WTC11 (cell line): ENCODE data around the gene YAP1. TPM values are rescaled to one million over a fixed set of nuclear protein-coding genes. Genes with fewer than 3 reads are reported as not detected.

Experiments
- ATAC-seq: fragments of 200-7000 bp; cut with Tn5 transposase; 2 replicates; pipeline ENCODE4 v1.10.0; 2021; ENCODE audit warnings: mild to moderate bottlenecking, moderate library complexity
- CTCF ChIA-PET: fragments of 300-600 bp; sonication (Branson Sonifier 250); formaldehyde crosslinking; loops from one replicate; lab custom pipeline; 2021; ENCODE audit warnings: antibody characterized with exemption; lab: Charles Lee
- POLR2A ChIA-PET: fragments of 350-600 bp; sonication (Branson Sonifier 250); formaldehyde crosslinking; loops from one replicate; lab custom pipeline; 2021; ENCODE audit warnings: antibody characterized with exemption; lab: Charles Lee
- DNase-seq: peaks from one replicate; pipeline ENCODE4 v3.0.0; 2021; ENCODE audit warnings: low spot score
- H3K27ac Mint-ChIP-seq: 2 replicates; pipeline ENCODE4 v1.8.0; 2021; ENCODE audit warnings: mixed read lengths
- H3K27me3 Mint-ChIP-seq: 2 replicates; pipeline ENCODE4 v1.8.0; 2021; ENCODE audit warnings: low read depth, mild to moderate bottlenecking, moderate library complexity, mixed read lengths
- H3K36me3 Mint-ChIP-seq: 2 replicates; pipeline ENCODE4 v1.8.0; 2021; ENCODE audit warnings: mixed read lengths
- H3K4me1 Mint-ChIP-seq: 2 replicates; pipeline ENCODE4 v1.8.0; 2022; ENCODE audit warnings: mixed read lengths
- H3K4me3 Mint-ChIP-seq: 2 replicates; pipeline ENCODE4 v1.8.0; 2021; ENCODE audit warnings: mild to moderate bottlenecking, moderate library complexity, mixed read lengths
- H3K9me3 Mint-ChIP-seq: 2 replicates; pipeline ENCODE4 v1.8.0; 2021; ENCODE audit warnings: mixed read lengths
- ATF1 ChIP-seq: sonication (generic); formaldehyde crosslinking; IDR thresholded peaks from 2 replicates; pipeline ENCODE4 v1.8.1; 2023; ENCODE audit warnings: mild to moderate bottlenecking, moderate library complexity, missing genetic modification reagents
- CBFB ChIP-seq: sonication (generic); formaldehyde crosslinking; IDR thresholded peaks from 2 replicates; pipeline ENCODE4 v1.8.1; 2022; ENCODE audit warnings: mild to moderate bottlenecking, low read depth, missing genetic modification reagents
- CREM ChIP-seq: sonication (generic); formaldehyde crosslinking; IDR thresholded peaks from 2 replicates; pipeline ENCODE4 v1.8.1; 2022; ENCODE audit warnings: mild to moderate bottlenecking, missing genetic modification reagents, moderate library complexity
- ESRRA ChIP-seq: sonication (generic); formaldehyde crosslinking; IDR thresholded peaks from 2 replicates; pipeline ENCODE4 v1.8.1; 2022; ENCODE audit warnings: mild to moderate bottlenecking, missing genetic modification reagents, borderline replicate concordance
- FOXP4 ChIP-seq: sonication (generic); formaldehyde crosslinking; IDR thresholded peaks from 2 replicates; pipeline ENCODE4 v1.8.0; 2022; ENCODE audit warnings: mild to moderate bottlenecking, missing genetic modification reagents
- KAT7 ChIP-seq: sonication (generic); formaldehyde crosslinking; IDR thresholded peaks from 2 replicates; pipeline ENCODE4 v1.8.1; 2023; ENCODE audit warnings: missing genetic modification reagents, mild to moderate bottlenecking, borderline replicate concordance
- MYBL2 ChIP-seq: sonication (generic); formaldehyde crosslinking; IDR thresholded peaks from 2 replicates; pipeline ENCODE4 v1.8.1; 2023; ENCODE audit warnings: mild to moderate bottlenecking, moderate library complexity, missing genetic modification reagents
- NFE2L1 ChIP-seq: sonication (generic); formaldehyde crosslinking; IDR thresholded peaks from 2 replicates; pipeline ENCODE4 v1.8.1; 2023; ENCODE audit warnings: missing genetic modification reagents
- NR3C1 ChIP-seq: sonication (generic); formaldehyde crosslinking; conservative IDR thresholded peaks from 2 replicates; pipeline ENCODE4 v1.8.1; 2023; ENCODE audit warnings: low read depth, mild to moderate bottlenecking, missing genetic modification reagents
- PREB ChIP-seq: sonication (generic); formaldehyde crosslinking; IDR thresholded peaks from 2 replicates; pipeline ENCODE4 v1.8.1; 2022; ENCODE audit warnings: mild to moderate bottlenecking, missing genetic modification reagents, moderate library complexity, borderline replicate concordance
- PRRX2 ChIP-seq: fragments of 250-450 bp; sonication (Bioruptor Pico); IDR thresholded peaks from 2 replicates; pipeline ENCODE4 v1.8.0; 2021; ENCODE audit warnings: mild to moderate bottlenecking
- RELA ChIP-seq: sonication (generic); formaldehyde crosslinking; IDR thresholded peaks from 2 replicates; pipeline ENCODE4 v1.8.1; 2022; ENCODE audit warnings: missing genetic modification reagents, mild to moderate bottlenecking, borderline replicate concordance
- SMAD4 ChIP-seq: sonication (generic); formaldehyde crosslinking; IDR thresholded peaks from 2 replicates; pipeline ENCODE4 v1.8.0; 2022; ENCODE audit warnings: mild to moderate bottlenecking, missing genetic modification reagents
- TEAD1 ChIP-seq: sonication (generic); formaldehyde crosslinking; IDR thresholded peaks from 2 replicates; pipeline ENCODE4 v1.8.0; 2022; ENCODE audit warnings: mild to moderate bottlenecking, missing genetic modification reagents
- TEAD4 ChIP-seq: sonication (generic); formaldehyde crosslinking; IDR thresholded peaks from 2 replicates; pipeline ENCODE4 v1.8.0; 2022; ENCODE audit warnings: mild to moderate bottlenecking, missing genetic modification reagents
- USF2 ChIP-seq: sonication (generic); formaldehyde crosslinking; IDR thresholded peaks from 2 replicates; pipeline ENCODE4 v1.8.1; 2023; ENCODE audit warnings: mild to moderate bottlenecking, missing genetic modification reagents, moderate library complexity
- ZNF121 ChIP-seq: sonication (generic); formaldehyde crosslinking; IDR thresholded peaks from 2 replicates; pipeline ENCODE4 v1.8.0; 2023; ENCODE audit warnings: missing genetic modification reagents
- ZNF425 ChIP-seq: fragments of 250-450 bp; sonication (Bioruptor Pico); conservative IDR thresholded peaks from 2 replicates; pipeline ENCODE4 v1.9.0; 2021; ENCODE audit warnings: mild to moderate bottlenecking
- ZNF532 ChIP-seq: fragments of 250-450 bp; sonication (Bioruptor Pico); IDR thresholded peaks from 2 replicates; pipeline ENCODE4 v1.9.0; 2021; ENCODE audit warnings: mild to moderate bottlenecking, borderline replicate concordance
- total RNA-seq: library from RNA; stranded (reverse); gene quantifications from 3 replicates; pipeline ENCODE4 v1.2.3, GENCODE V29; 2021

The YAP1 gene
- total RNA-seq, 1 experiment from 2014 or later: 88.7 TPM

GRCh38 chr11:102244681-102245409, 134.6 kb downstream of the YAP1 start:
- Mint-ChIP-seq H3K9me3 (no peaks in the 10 kb centered on the region), H3K4me3 (no peak overlapping the region), H3K27me3 (no peaks in the 10 kb centered on the region), H3K27ac (no peak overlapping the region), H3K4me1 (peaks cover 4% of the 10 kb centered on the region; the same call in 1 of the 2 replicates), H3K36me3 (no peaks in the 10 kb centered on the region)
- ATAC-seq: no peak
- DNase-seq: no peak
- ChIA-PET POLR2A (no interaction called here), CTCF (interaction anchor here (0.7 to 1.2 kb wide), 2 partner anchors 9 to 24 kb away, joined by 3 read pairs; no protein-coding TSS in a partner anchor)
- no peak for TF ChIP-seq ZNF121 (CRISPR knock-in tag)
- TF ChIP-seq TEAD1 (CRISPR knock-in tag): no peak
- no peak for TF ChIP-seq SMAD4
- TF ChIP-seq PRRX2: no peak
- TF ChIP-seq NFE2L1: no peak
- TF ChIP-seq ESRRA (CRISPR knock-in tag): no peak
- TF ChIP-seq MYBL2 (CRISPR knock-in tag): no peak
- no peak for TF ChIP-seq RELA
- TF ChIP-seq KAT7 (CRISPR knock-in tag): no peak
- no peak for TF ChIP-seq USF2
- TF ChIP-seq ZNF532 (CRISPR knock-in tag): no peak
- no peak for TF ChIP-seq NR3C1
- no peak for TF ChIP-seq FOXP4 (CRISPR knock-in tag)
- TF ChIP-seq PREB (CRISPR knock-in tag): no peak
- no peak for TF ChIP-seq TEAD4
- TF ChIP-seq CBFB (CRISPR knock-in tag): no peak
- TF ChIP-seq ZNF425 (CRISPR knock-in tag): no peak
- TF ChIP-seq ATF1 (CRISPR knock-in tag): no peak
- no peak for TF ChIP-seq CREM (CRISPR knock-in tag)
